Subcutaneous adipose tissue (tissue), 4 donors: ENCODE measurements around the gene SPEM2. TPM values are rescaled to one million over a fixed set of nuclear protein-coding genes. Genes with fewer than 3 reads are reported as not detected.

ENCODE experiments used
- CTCF ChIP-seq: fragments of 450-650 bp; IDR thresholded peaks from one replicate; pipeline ENCODE4 v1.5.1; 2016; ENCODE audit warnings: low read depth, mild to moderate bottlenecking, control low read depth, antibody characterized with exemption, moderate library complexity
- total RNA-seq, 4 donors: library from RNA; depleted of rRNA; stranded (reverse); fragments of >200 nt; gene quantifications; one replicate each; pipeline ENCODE4 v1.1.0, GENCODE V29; 2016

Gene SPEM2
- total RNA-seq, 4 donors from 2014 or later, result not detected

- TF ChIP-seq CTCF, result no peak
Observed at GRCh38 chr17:7440113-7440833, 14.9 kb downstream of the SPEM2 start.

GRCh38 chr17:7440834-7441195 is 15.4 kb downstream of the SPEM2 start:
- TF ChIP-seq CTCF, result no peak

GRCh38 chr17:7441266-7441665 is 15.8 kb downstream of the SPEM2 start:
- TF ChIP-seq CTCF, result no peak

- TF ChIP-seq CTCF, result no peak
Observed at GRCh38 chr17:7442142-7442541, 16.7 kb downstream of the SPEM2 start.

GRCh38 chr17:7443499-7444485 is 18.4 kb downstream of the SPEM2 start:
- TF ChIP-seq CTCF, result no peak

GRCh38 chr17:7444682-7445618 is 19.5 kb downstream of the SPEM2 start, which contains the start of gene CHRNB1:
Gene CHRNB1, plus strand, starts transcription at chr17:7445061. Its CDS starts 67 bp downstream, at chr17:7445128.
- no peak for TF ChIP-seq CTCF
